ENCODE measurements around the gene ADCK2. TPM values are rescaled to one million over a fixed set of nuclear protein-coding genes. Genes with fewer than 3 reads are reported as not detected.

Gene ADCK2
- polyA plus RNA-seq, 1 donor (not counting 4 experiments of a cell fraction or from before 2014, with no cell fraction given) = 9.5 TPM

DNA sequence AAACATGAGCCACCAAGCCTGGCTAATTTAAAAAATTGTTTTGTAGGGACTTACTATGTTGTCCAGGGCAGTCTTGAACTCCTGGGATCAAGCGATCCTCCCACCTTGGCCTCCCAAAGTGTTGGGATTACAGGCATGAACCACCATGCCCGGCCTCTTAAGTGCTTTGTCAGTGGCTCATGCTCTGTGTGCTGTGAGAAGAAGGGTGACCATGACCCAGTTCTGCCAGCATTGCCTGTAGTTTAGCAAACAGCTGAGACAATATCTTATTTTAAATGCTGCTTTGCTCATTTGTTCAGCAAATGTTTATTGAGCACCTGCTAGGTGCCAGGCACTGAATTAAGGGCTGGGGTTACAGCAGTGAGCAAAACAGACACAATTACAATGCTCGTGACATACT is 9.0 kb downstream of the ADCK2 start:
- no peaks in the 10 kb centered on the region for H4K20me1 ChIP-seq (ENCODE audit: control insufficient read depth, extremely low read depth, insufficient read depth, low read length)
- H3K79me2 ChIP-seq (ENCODE audit: control insufficient read depth, insufficient read depth, low read length) = no peaks in the 10 kb centered on the region
- dilution Hi-C loops (cut with MboI; ENCODE audit: extremely low pct_ligation_motif_present, low sequenced_read_pairs) = no loop called here
- H3K9ac ChIP-seq (ENCODE audit: control insufficient read depth, extremely low read depth, insufficient read depth, low read length) = no peak overlapping the region
- peaks cover 0 to 14% of the 10 kb centered on the region in 2 experiments for H3K36me3 ChIP-seq (ENCODE audit: control insufficient read depth in 2 of 2, extremely low read depth in 1 of 2, insufficient read depth in 2 of 2, low read length in 2 of 2)
- no peak overlapping the region for H3K27ac ChIP-seq (ENCODE audit: control insufficient read depth, insufficient read depth, low read length)
- no peak for FAIRE-seq
- no peak overlapping the region for H3K4me2 ChIP-seq (ENCODE audit: control insufficient read depth, extremely low read depth, insufficient read depth, low read depth, low read length)
- H3K27me3 ChIP-seq (ENCODE audit: control insufficient read depth, extremely low read depth, insufficient read depth, low read length) = no peaks in the 10 kb centered on the region
- H3K9me1 ChIP-seq (ENCODE audit: control insufficient read depth, extremely low read depth, insufficient read depth, low read length) = no peaks in the 10 kb centered on the region
- H2AFZ ChIP-seq (ENCODE audit: control insufficient read depth, low read length) = no peak overlapping the region
- TF ChIP-seq CTCF (optimal IDR thresholded peaks at IDR 0.05 in 1 of 3, IDR thresholded peaks at IDR 0.05 in 1 of 3, conservative IDR thresholded peaks at IDR 0.05 in 1 of 3; ENCODE audit: extremely low read depth in 1 of 3, insufficient read depth in 2 of 3, low read length in 3 of 3) (no peak), EZH2 (IDR thresholded peaks at IDR 0.05; ENCODE audit: low read length) (no peak)
- no peaks in the 10 kb centered on the region for H3K9me3 ChIP-seq (ENCODE audit: control insufficient read depth, low read depth, low read length)
- no peaks in the 10 kb centered on the region for H3K4me1 ChIP-seq (ENCODE audit: control insufficient read depth, extremely low read depth, insufficient read depth, low read length)
- no peak overlapping the region for H3K4me3 ChIP-seq (ENCODE audit: control insufficient read depth in 2 of 3, extremely low read depth in 1 of 3, insufficient read depth in 2 of 3, low read depth in 1 of 3, low read length in 3 of 3)
- DNase-seq (ENCODE audit: low read depth, low spot score) = no peak

GRCh38 chr7:140683657-140684056 is 10.9 kb downstream of the ADCK2 start:
- Histone ChIP-seq H3K27me3 (ENCODE audit: control insufficient read depth, extremely low read depth, insufficient read depth, low read length) (no peaks in the 10 kb centered on the region), H3K4me1 (ENCODE audit: control insufficient read depth, extremely low read depth, insufficient read depth, low read length) (no peaks in the 10 kb centered on the region), H3K27ac (ENCODE audit: control insufficient read depth, insufficient read depth, low read length) (no peak overlapping the region), H3K36me3 (ENCODE audit: control insufficient read depth in 2 of 2, extremely low read depth in 1 of 2, insufficient read depth in 2 of 2, low read length in 2 of 2) (peaks cover 0 to 17% of the 10 kb centered on the region in 2 experiments), H3K9me3 (ENCODE audit: control insufficient read depth, low read depth, low read length) (no peaks in the 10 kb centered on the region), H3K79me2 (ENCODE audit: control insufficient read depth, insufficient read depth, low read length) (no peaks in the 10 kb centered on the region), H3K9me1 (ENCODE audit: control insufficient read depth, extremely low read depth, insufficient read depth, low read length) (no peaks in the 10 kb centered on the region), H2AFZ (ENCODE audit: control insufficient read depth, low read length) (no peak overlapping the region), H3K9ac (ENCODE audit: control insufficient read depth, extremely low read depth, insufficient read depth, low read length) (no peak overlapping the region), H3K4me3 (ENCODE audit: control insufficient read depth in 2 of 3, extremely low read depth in 1 of 3, insufficient read depth in 2 of 3, low read depth in 1 of 3, low read length in 3 of 3) (no peak overlapping the region), H4K20me1 (ENCODE audit: control insufficient read depth, extremely low read depth, insufficient read depth, low read length) (no peaks in the 10 kb centered on the region), H3K4me2 (ENCODE audit: control insufficient read depth, extremely low read depth, insufficient read depth, low read depth, low read length) (no peak overlapping the region)
- DNase-seq (ENCODE audit: low read depth, low spot score) (no peak), FAIRE-seq (no peak)
- no peak for TF ChIP-seq CTCF (optimal IDR thresholded peaks at IDR 0.05 in 1 of 3, IDR thresholded peaks at IDR 0.05 in 1 of 3, conservative IDR thresholded peaks at IDR 0.05 in 1 of 3; ENCODE audit: extremely low read depth in 1 of 3, insufficient read depth in 2 of 3, low read length in 3 of 3)
- TF ChIP-seq EZH2 (IDR thresholded peaks at IDR 0.05; ENCODE audit: low read length) = no peak
- dilution Hi-C loops (cut with MboI; ENCODE audit: extremely low pct_ligation_motif_present, low sequenced_read_pairs) = no loop called here

Measured in keratinocyte (primary cell).